ENCODE results near the gene RAB11FIP3.

GRCh38 chr16:516301-516700, 90.9 kb downstream of the RAB11FIP3 start:
- TF ChIP-seq CTCF (conservative IDR thresholded peaks at IDR 0.05; ENCODE audit: low read depth, low read length) (no peak), EZH2 (IDR thresholded peaks at IDR 0.05; ENCODE audit: low read length, unreplicated experiment) (no peak)
